ENCODE results near the gene DPP7. TPM values are rescaled to one million over a fixed set of nuclear protein-coding genes. Genes with fewer than 3 reads are reported as not detected.
A peak's percentile ranks its signal among the peaks of the same experiment; 100 is the strongest.

The DPP7 gene
- total and polyA plus RNA-seq, 2 experiments from 2014 or later = 19.7 to 26.8 TPM

GRCh38 chr9:137069508-137070091 is 44.9 kb downstream of the DPP7 start:
- peaks cover 17% of the 10 kb centered on the region for H3K4me1 Mint-ChIP-seq
- Histone ChIP-seq H2AFZ (no peak overlapping the region), H3K4me2 (peak overlapping the region; percentile 85), H3K9me2 (ENCODE audit: insufficient read depth) (no peaks in the 10 kb centered on the region), H4K20me1 (replicated peaks; ENCODE audit: insufficient read depth) (peaks cover 11% of the 10 kb centered on the region; the same call in 1 of the 2 replicates), H3K4me3 (peak overlapping the region; percentile 71), H3K27ac (ENCODE audit: low read depth) (no peak overlapping the region), H3K36me3 (ENCODE audit: insufficient read depth) (no peaks in the 10 kb centered on the region; the same call in 1 of the 2 replicates), H3K27me3 (ENCODE audit: insufficient read depth) (0 out of 2 replicates have a peak, but pooled peaks cover 8% of the 10 kb centered on the region), H3K4me1 (ENCODE audit: insufficient read depth) (peaks cover 18% of the 10 kb centered on the region; the same call in 1 of the 2 replicates), H3F3A (replicated peaks; ENCODE audit: low read depth) (peaks cover 19% of the 10 kb centered on the region; the same call in 1 of the 2 replicates), H3K79me2 (replicated peaks; ENCODE audit: insufficient read depth) (peaks cover 10% of the 10 kb centered on the region; the same call in 1 of the 2 replicates)
- ATAC-seq = peak; percentile 25
- no peaks in the 10 kb centered on the region; the same call in 1 of the 3 replicates for H3K36me3 Mint-ChIP-seq (ENCODE audit: low read depth)
- no peaks in the 10 kb centered on the region; the same call in 2 of the 3 replicates for H3K9me3 Mint-ChIP-seq
- DNase-seq (ENCODE audit: low spot score) = peak; percentile 60
- H3K4me3 Mint-ChIP-seq = peak overlapping the region; percentile 66; the same call in 2 of the 3 replicates
- no peak overlapping the region for H3K27ac Mint-ChIP-seq
- H3K27me3 Mint-ChIP-seq (ENCODE audit: insufficient read depth, low read depth, poor library complexity) = peaks cover 14% of the 10 kb centered on the region
- TF ChIP-seq CTCF (conservative IDR thresholded peaks at IDR 0.05; ENCODE audit: low read depth in 2 of 2) (no peak), JUNB (IDR thresholded peaks at IDR 0.05; ENCODE audit: unreplicated experiment) (no peak), NANOG (IDR thresholded peaks at IDR 0.05; ENCODE audit: borderline replicate concordance) (no peak), EZH2phosphoT487 (IDR thresholded peaks at IDR 0.05; ENCODE audit: unreplicated experiment) (no peak), STAT1 (IDR thresholded peaks at IDR 0.05; ENCODE audit: unreplicated experiment) (no peak), POLR2AphosphoS5 (IDR thresholded peaks at IDR 0.05; ENCODE audit: low read depth) (no peak), EZH2 (IDR thresholded peaks at IDR 0.05; ENCODE audit: low read depth, unreplicated experiment) (no peak), CREB1 (CRISPR knock-in tag; IDR thresholded peaks at IDR 0.05; ENCODE audit: low read depth) (no peak), ZNF114 (CRISPR knock-in tag; IDR thresholded peaks at IDR 0.05) (no peak), ZNF331 (CRISPR knock-in tag; IDR thresholded peaks at IDR 0.05; ENCODE audit: low read depth) (no peak)
- TF ChIP-seq, protein P1, sequence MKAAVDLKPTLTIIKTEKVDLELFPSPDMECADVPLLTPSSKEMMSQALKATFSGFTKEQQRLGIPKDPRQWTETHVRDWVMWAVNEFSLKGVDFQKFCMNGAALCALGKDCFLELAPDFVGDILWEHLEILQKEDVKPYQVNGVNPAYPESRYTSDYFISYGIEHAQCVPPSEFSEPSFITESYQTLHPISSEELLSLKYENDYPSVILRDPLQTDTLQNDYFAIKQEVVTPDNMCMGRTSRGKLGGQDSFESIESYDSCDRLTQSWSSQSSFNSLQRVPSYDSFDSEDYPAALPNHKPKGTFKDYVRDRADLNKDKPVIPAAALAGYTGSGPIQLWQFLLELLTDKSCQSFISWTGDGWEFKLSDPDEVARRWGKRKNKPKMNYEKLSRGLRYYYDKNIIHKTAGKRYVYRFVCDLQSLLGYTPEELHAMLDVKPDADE (IDR thresholded peaks at IDR 0.05) = no peak
- TF ChIP-seq, protein P2, sequence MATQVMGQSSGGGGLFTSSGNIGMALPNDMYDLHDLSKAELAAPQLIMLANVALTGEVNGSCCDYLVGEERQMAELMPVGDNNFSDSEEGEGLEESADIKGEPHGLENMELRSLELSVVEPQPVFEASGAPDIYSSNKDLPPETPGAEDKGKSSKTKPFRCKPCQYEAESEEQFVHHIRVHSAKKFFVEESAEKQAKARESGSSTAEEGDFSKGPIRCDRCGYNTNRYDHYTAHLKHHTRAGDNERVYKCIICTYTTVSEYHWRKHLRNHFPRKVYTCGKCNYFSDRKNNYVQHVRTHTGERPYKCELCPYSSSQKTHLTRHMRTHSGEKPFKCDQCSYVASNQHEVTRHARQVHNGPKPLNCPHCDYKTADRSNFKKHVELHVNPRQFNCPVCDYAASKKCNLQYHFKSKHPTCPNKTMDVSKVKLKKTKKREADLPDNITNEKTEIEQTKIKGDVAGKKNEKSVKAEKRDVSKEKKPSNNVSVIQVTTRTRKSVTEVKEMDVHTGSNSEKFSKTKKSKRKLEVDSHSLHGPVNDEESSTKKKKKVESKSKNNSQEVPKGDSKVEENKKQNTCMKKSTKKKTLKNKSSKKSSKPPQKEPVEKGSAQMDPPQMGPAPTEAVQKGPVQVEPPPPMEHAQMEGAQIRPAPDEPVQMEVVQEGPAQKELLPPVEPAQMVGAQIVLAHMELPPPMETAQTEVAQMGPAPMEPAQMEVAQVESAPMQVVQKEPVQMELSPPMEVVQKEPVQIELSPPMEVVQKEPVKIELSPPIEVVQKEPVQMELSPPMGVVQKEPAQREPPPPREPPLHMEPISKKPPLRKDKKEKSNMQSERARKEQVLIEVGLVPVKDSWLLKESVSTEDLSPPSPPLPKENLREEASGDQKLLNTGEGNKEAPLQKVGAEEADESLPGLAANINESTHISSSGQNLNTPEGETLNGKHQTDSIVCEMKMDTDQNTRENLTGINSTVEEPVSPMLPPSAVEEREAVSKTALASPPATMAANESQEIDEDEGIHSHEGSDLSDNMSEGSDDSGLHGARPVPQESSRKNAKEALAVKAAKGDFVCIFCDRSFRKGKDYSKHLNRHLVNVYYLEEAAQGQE (IDR thresholded peaks at IDR 0.05; ENCODE audit: unreplicated experiment) = no peak
- TF ChIP-seq, protein P3, sequence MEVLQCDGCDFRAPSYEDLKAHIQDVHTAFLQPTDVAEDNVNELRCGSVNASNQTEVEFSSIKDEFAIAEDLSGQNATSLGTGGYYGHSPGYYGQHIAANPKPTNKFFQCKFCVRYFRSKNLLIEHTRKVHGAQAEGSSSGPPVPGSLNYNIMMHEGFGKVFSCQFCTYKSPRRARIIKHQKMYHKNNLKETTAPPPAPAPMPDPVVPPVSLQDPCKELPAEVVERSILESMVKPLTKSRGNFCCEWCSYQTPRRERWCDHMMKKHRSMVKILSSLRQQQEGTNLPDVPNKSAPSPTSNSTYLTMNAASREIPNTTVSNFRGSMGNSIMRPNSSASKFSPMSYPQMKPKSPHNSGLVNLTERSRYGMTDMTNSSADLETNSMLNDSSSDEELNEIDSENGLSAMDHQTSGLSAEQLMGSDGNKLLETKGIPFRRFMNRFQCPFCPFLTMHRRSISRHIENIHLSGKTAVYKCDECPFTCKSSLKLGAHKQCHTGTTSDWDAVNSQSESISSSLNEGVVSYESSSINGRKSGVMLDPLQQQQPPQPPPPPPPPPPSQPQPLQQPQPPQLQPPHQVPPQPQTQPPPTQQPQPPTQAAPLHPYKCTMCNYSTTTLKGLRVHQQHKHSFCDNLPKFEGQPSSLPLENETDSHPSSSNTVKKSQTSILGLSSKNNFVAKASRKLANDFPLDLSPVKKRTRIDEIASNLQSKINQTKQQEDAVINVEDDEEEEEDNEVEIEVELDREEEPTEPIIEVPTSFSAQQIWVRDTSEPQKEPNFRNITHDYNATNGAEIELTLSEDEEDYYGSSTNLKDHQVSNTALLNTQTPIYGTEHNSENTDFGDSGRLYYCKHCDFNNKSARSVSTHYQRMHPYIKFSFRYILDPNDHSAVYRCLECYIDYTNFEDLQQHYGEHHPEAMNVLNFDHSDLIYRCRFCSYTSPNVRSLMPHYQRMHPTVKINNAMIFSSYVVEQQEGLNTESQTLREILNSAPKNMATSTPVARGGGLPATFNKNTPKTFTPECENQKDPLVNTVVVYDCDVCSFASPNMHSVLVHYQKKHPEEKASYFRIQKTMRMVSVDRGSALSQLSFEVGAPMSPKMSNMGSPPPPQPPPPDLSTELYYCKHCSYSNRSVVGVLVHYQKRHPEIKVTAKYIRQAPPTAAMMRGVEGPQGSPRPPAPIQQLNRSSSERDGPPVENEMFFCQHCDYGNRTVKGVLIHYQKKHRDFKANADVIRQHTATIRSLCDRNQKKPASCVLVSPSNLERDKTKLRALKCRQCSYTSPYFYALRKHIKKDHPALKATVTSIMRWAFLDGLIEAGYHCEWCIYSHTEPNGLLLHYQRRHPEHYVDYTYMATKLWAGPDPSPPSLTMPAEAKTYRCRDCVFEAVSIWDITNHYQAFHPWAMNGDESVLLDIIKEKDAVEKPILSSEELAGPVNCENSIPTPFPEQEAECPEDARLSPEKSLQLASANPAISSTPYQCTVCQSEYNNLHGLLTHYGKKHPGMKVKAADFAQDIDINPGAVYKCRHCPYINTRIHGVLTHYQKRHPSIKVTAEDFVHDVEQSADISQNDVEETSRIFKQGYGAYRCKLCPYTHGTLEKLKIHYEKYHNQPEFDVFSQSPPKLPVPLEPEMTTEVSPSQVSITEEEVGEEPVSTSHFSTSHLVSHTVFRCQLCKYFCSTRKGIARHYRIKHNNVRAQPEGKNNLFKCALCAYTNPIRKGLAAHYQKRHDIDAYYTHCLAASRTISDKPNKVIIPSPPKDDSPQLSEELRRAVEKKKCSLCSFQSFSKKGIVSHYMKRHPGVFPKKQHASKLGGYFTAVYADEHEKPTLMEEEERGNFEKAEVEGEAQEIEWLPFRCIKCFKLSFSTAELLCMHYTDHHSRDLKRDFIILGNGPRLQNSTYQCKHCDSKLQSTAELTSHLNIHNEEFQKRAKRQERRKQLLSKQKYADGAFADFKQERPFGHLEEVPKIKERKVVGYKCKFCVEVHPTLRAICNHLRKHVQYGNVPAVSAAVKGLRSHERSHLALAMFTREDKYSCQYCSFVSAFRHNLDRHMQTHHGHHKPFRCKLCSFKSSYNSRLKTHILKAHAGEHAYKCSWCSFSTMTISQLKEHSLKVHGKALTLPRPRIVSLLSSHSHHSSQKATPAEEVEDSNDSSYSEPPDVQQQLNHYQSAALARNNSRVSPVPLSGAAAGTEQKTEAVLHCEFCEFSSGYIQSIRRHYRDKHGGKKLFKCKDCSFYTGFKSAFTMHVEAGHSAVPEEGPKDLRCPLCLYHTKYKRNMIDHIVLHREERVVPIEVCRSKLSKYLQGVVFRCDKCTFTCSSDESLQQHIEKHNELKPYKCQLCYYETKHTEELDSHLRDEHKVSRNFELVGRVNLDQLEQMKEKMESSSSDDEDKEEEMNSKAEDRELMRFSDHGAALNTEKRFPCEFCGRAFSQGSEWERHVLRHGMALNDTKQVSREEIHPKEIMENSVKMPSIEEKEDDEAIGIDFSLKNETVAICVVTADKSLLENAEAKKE (CRISPR knock-in tag; IDR thresholded peaks at IDR 0.05) = no peak
